H1 (cell line): ENCODE measurements around the gene DSG2. TPM values are rescaled to one million over a fixed set of nuclear protein-coding genes. Genes with fewer than 3 reads are reported as not detected.

Experiments
- CTCF ChIA-PET: fragments of 300-600 bp; sonication (Branson Sonifier 250); formaldehyde crosslinking; loops from one replicate; lab custom pipeline; 2021; ENCODE audit not compliant: partially characterized antibody; lab: Charles Lee
- POLR2A ChIA-PET: fragments of 300-600 bp; sonication (Branson Sonifier 250); formaldehyde crosslinking; loops from one replicate; lab custom pipeline; 2021; ENCODE audit warnings: inconsistent platforms; ENCODE audit not compliant: partially characterized antibody; lab: Charles Lee
- DNase-seq, 2 experiments: peaks; one replicate each; pipeline versions ENCODE4 v3.0.0 to v3.0.0-alpha.2; 2010 to 2022; ENCODE audit warnings: low spot score in 2 of 2, low read depth in 1 of 2, mixed read lengths in 1 of 2
- FAIRE-seq: peaks from 2 replicates; lab custom pipeline; 2011; peaks lifted over from hg19 to GRCh38; lab: Jason Lieb, UNC
- H2AFZ ChIP-seq: 2 replicates; pipeline ENCODE4 v1.8.1; 2012; ENCODE audit warnings: low read length, inconsistent platforms
- H2AK5ac ChIP-seq: 2 replicates; pipeline ENCODE4 v1.6.1; 2013; ENCODE audit warnings: low read depth, low read length
- H2BK120ac ChIP-seq: replicated peaks from 2 replicates; pipeline ENCODE3; 2013; ENCODE audit warnings: low read depth, low read length, inconsistent platforms
- H2BK12ac ChIP-seq: 2 replicates; pipeline ENCODE4 v1.6.1; 2013; ENCODE audit warnings: low read depth, low read length
- H2BK15ac ChIP-seq: 2 replicates; pipeline ENCODE4 v1.6.1; 2013; ENCODE audit warnings: low read length
- H2BK20ac ChIP-seq: 2 replicates; pipeline ENCODE4 v1.6.1; 2013; ENCODE audit warnings: low read length
- H2BK5ac ChIP-seq: 2 replicates; pipeline ENCODE4 v1.6.1; 2013; ENCODE audit warnings: low read depth, low read length
- H3K14ac ChIP-seq: 2 replicates; pipeline ENCODE4 v1.6.1; 2013; ENCODE audit warnings: inconsistent platforms; ENCODE audit not compliant: insufficient read length
- H3K18ac ChIP-seq: 2 replicates; pipeline ENCODE4 v1.6.1; 2013; ENCODE audit warnings: low read length; ENCODE audit errors: extremely low read depth
- H3K23ac ChIP-seq: 2 replicates; pipeline ENCODE4 v1.6.1; 2013; ENCODE audit warnings: inconsistent platforms; ENCODE audit not compliant: insufficient read length
- H3K23me2 ChIP-seq: 2 replicates; pipeline ENCODE4 v1.6.1; 2013; ENCODE audit warnings: low read depth, low read length
- H3K27ac ChIP-seq: 2 replicates; pipeline ENCODE4 v1.6.1; 2011; ENCODE audit warnings: low read depth, low read length, inconsistent platforms
- H3K27me3 ChIP-seq, 4 experiments: replicated peaks in 1 of 4; 1 replicate in 1 of 4; 2 replicates in 3 of 4; pipeline versions ENCODE4 v1.6.1 to v1.8.1; 2011 to 2013; ENCODE audit warnings: low read length in 3 of 4, mild to moderate bottlenecking in 3 of 4, inconsistent platforms in 2 of 4, mixed read lengths in 2 of 4, moderate library complexity in 1 of 4; ENCODE audit not compliant: control insufficient read depth in 3 of 4, insufficient read depth in 3 of 4; ENCODE audit errors: extremely low read depth in 1 of 4
- H3K36me3 ChIP-seq, 4 experiments: 2 replicates each; pipeline versions ENCODE4 v1.6.1 to v1.8.1; 2011 to 2013; ENCODE audit warnings: mild to moderate bottlenecking in 4 of 4, low read length in 3 of 4, moderate library complexity in 2 of 4, control low read depth in 1 of 4, inconsistent platforms in 1 of 4; ENCODE audit not compliant: insufficient read depth in 4 of 4, control insufficient read depth in 2 of 4
- H3K4ac ChIP-seq: replicated peaks from 2 replicates; pipeline ENCODE3; 2013; ENCODE audit warnings: low read length, low read depth, mixed read lengths, inconsistent platforms; ENCODE audit not compliant: insufficient read length
- H3K4me1 ChIP-seq, 4 experiments: replicated peaks in 1 of 4; 1 replicate in 1 of 4; 2 replicates in 3 of 4; pipeline versions ENCODE4 v1.6.1 to v1.8.1; 2011 to 2013; ENCODE audit warnings: low read length in 3 of 4, inconsistent platforms in 2 of 4, mixed read lengths in 1 of 4; ENCODE audit not compliant: insufficient read depth in 4 of 4, control insufficient read depth in 3 of 4
- H3K4me2 ChIP-seq, 2 experiments: 2 replicates each; pipeline versions ENCODE4 v1.6.1 to v1.8.1; 2011 to 2013; ENCODE audit warnings: low read depth in 2 of 2, low read length in 2 of 2, control low read depth in 1 of 2, inconsistent platforms in 1 of 2, mild to moderate bottlenecking in 1 of 2; ENCODE audit not compliant: insufficient read depth in 1 of 2
- H3K4me3 ChIP-seq, 4 experiments: fragments of 200-600, 300-600 bp in 1 of 4; sonication (generic), shearing (Covaris generic), sonication (Bioruptor Twin) in 1 of 4; 2 replicates each; pipeline versions ENCODE4 v1.5.1 to v1.8.1; 2011 to 2016; ENCODE audit warnings: low read length in 4 of 4, low read depth in 3 of 4, control low read depth in 2 of 4, inconsistent platforms in 2 of 4, mild to moderate bottlenecking in 2 of 4, mixed read lengths in 1 of 4, moderate library complexity in 1 of 4; ENCODE audit not compliant: insufficient read depth in 2 of 4; ENCODE audit errors: extremely low read depth in 1 of 4
- H3K56ac ChIP-seq: replicated peaks from 2 replicates; pipeline ENCODE3; 2013; ENCODE audit warnings: low read depth, mild to moderate bottlenecking, mixed read lengths, low read length, inconsistent platforms; ENCODE audit not compliant: insufficient read length
- H3K79me1 ChIP-seq: 2 replicates; pipeline ENCODE4 v1.6.1; 2013; ENCODE audit warnings: low read depth, low read length, control low read depth
- H3K79me2 ChIP-seq, 2 experiments: 2 replicates each; pipeline versions ENCODE4 v1.6.1 to v1.8.1; 2012 to 2013; ENCODE audit warnings: low read length in 2 of 2, mild to moderate bottlenecking in 2 of 2, inconsistent platforms in 1 of 2; ENCODE audit not compliant: insufficient read depth in 2 of 2, control insufficient read depth in 1 of 2
- H3K9ac ChIP-seq, 4 experiments: replicated peaks in 1 of 4; 1 replicate in 1 of 4; 2 replicates in 3 of 4; pipeline versions ENCODE4 v1.6.1 to v1.8.1; 2011 to 2013; ENCODE audit warnings: low read depth in 3 of 4, low read length in 3 of 4, control low read depth in 2 of 4, mild to moderate bottlenecking in 2 of 4, moderate library complexity in 2 of 4, inconsistent platforms in 1 of 4; ENCODE audit errors: extremely low read depth in 1 of 4
- H3K9me3 ChIP-seq, 2 experiments: 2 replicates each; pipeline versions ENCODE4 v1.6.1 to v1.8.1; 2012 to 2013; ENCODE audit warnings: mild to moderate bottlenecking in 2 of 2, moderate library complexity in 2 of 2, control low read depth in 1 of 2, inconsistent platforms in 1 of 2, low read depth in 1 of 2, low read length in 1 of 2, mixed read lengths in 1 of 2; ENCODE audit not compliant: insufficient read depth in 2 of 2
- H4K20me1 ChIP-seq, 2 experiments: replicated peaks in 1 of 2; 2 replicates each; pipeline versions ENCODE3 to v1.8.1; 2011 to 2013; ENCODE audit warnings: inconsistent platforms in 2 of 2, low read length in 2 of 2, mild to moderate bottlenecking in 1 of 2; ENCODE audit not compliant: insufficient read depth in 2 of 2, control insufficient read depth in 1 of 2
- H4K5ac ChIP-seq: 2 replicates; pipeline ENCODE4 v1.6.1; 2013; ENCODE audit warnings: low read length, low read depth, mixed read lengths, inconsistent platforms; ENCODE audit not compliant: insufficient read length
- H4K8ac ChIP-seq: 2 replicates; pipeline ENCODE4 v1.8.0; 2013; ENCODE audit warnings: mild to moderate bottlenecking, moderate library complexity, low read length, inconsistent platforms; ENCODE audit not compliant: insufficient read depth; ENCODE audit errors: extremely low read depth
- H4K91ac ChIP-seq: replicated peaks from 2 replicates; pipeline ENCODE3; 2013; ENCODE audit warnings: low read length, mixed read lengths, inconsistent platforms; ENCODE audit not compliant: insufficient read length
- CTCF ChIP-seq, 3 experiments: IDR thresholded peaks; 1 replicate in 2 of 3; 2 replicates in 1 of 3; pipeline versions ENCODE4 v1.5.1 to v1.6.1; 2011; ENCODE audit warnings: low read length in 3 of 3, mild to moderate bottlenecking in 3 of 3, inconsistent platforms in 2 of 3, low read depth in 1 of 3, moderate library complexity in 1 of 3; ENCODE audit not compliant: insufficient read depth in 1 of 3; ENCODE audit errors: control extremely low read depth in 1 of 3
- RAD21 ChIP-seq, 2 experiments: IDR thresholded peaks in 1 of 2; conservative IDR thresholded peaks in 1 of 2; 2 replicates each; pipeline ENCODE4 v1.6.1; 2011; ENCODE audit warnings: low read depth in 2 of 2, low read length in 2 of 2, improper control_type of control experiment in 1 of 2, inconsistent platforms in 1 of 2, mild to moderate bottlenecking in 1 of 2, moderate library complexity in 1 of 2
- SRF ChIP-seq: IDR thresholded peaks from 2 replicates; pipeline ENCODE4 v1.6.1; 2011; ENCODE audit warnings: mild to moderate bottlenecking, low read depth, low read length, moderate library complexity
- WGBS, 2 experiments: shearing (Covaris generic) in 1 of 2; methylation state at CpG; one replicate each; pipeline versions ENCODE4 v1.1.6 to v1.1.7; 2013 to 2015; ENCODE audit warnings: low lambda C conversion rate in 2 of 2, mixed read lengths in 2 of 2, inconsistent platforms in 1 of 2, low coverage in 1 of 2, missing lambda C conversion rate in 1 of 2; ENCODE audit not compliant: insufficient replicate concordance in 2 of 2, insufficient coverage in 1 of 2, insufficient read length in 1 of 2; ENCODE audit errors: extremely low coverage in 1 of 2, missing lambda C conversion rate in 1 of 2; 5-methylcytosine and 5-hydroxymethylcytosine counted together
- polyA plus RNA-seq, 7 experiments: library from polyadenylated mRNA; depleted of rRNA in 3 of 7; stranded (reverse) in 5 of 7; unstranded in 2 of 7; fragments of >200 nt in 5 of 7; fragments of 200-250 nt in 2 of 7; gene quantifications; 1 replicate in 5 of 7; 2 replicates in 1 of 7; 4 replicates in 1 of 7; pipeline versions ENCODE4 v1.2.1 to v1.2.3, GENCODE V29; 2011 to 2013; ENCODE audit warnings: missing spikeins in 2 of 7, mixed read lengths in 2 of 7
- total RNA-seq: library from RNA; stranded (reverse); fragmentation: NEBNext Ultra II Directional; extraction: Animal tissue kit (Norgen Biotek cat#: 25700); gene quantifications from 2 replicates; pipeline ENCODE4 v1.2.1, GENCODE V29; 2021

The DSG2 gene
- total and polyA plus RNA-seq, 2 of the 8 experiments (the other 6 are each of a cell fraction or from before 2014, with no cell fraction given), result 60.1 to 144 TPM

- TF ChIP-seq SRF, result no peak
- peak in 2 of 3 experiments; percentile 68; a peak in 3 of 4 replicates for TF ChIP-seq CTCF (IDR thresholded peaks at IDR 0.05; ENCODE audit: control extremely low read depth in 1 of 3, insufficient read depth in 1 of 3, low read depth in 1 of 3, low read length in 3 of 3)
- peak; percentile 92 to 94 for TF ChIP-seq RAD21 (IDR thresholded peaks at IDR 0.05 in 1 of 2, conservative IDR thresholded peaks at IDR 0.05 in 1 of 2; ENCODE audit: low read depth in 2 of 2, low read length in 2 of 2)
- Histone ChIP-seq H3K4me1 (peaks cover 1 to 9% (median 2%) of the 10 kb centered on the region in 4 experiments; a peak in 3 of 7 replicates), H2BK12ac (no peak overlapping the region)
Observed at GRCh38 chr18:31555971-31556747, 58.2 kb downstream of the DSG2 start.

More at GRCh38 chr18:31555971-31556747, 58.2 kb downstream of the DSG2 start:
- Histone ChIP-seq H3K23me2 (no peaks in the 10 kb centered on the region), H3K4me3 (no peak overlapping the region), H3K9me3 (no peaks in the 10 kb centered on the region), H2BK15ac (no peak overlapping the region), H3K9ac (no peak overlapping the region), H3K14ac (no peak overlapping the region), H3K18ac (no peak overlapping the region), H4K20me1 (no peaks in the 10 kb centered on the region), H3K27me3 (no peaks in the 10 kb centered on the region), H3K27ac (no peak overlapping the region), H2AFZ (peak overlapping the region; percentile 86), H4K5ac (no peak overlapping the region), H3K79me1 (no peaks in the 10 kb centered on the region), H3K4me2 (no peak overlapping the region), H4K8ac (no peak overlapping the region), H3K56ac (no peak overlapping the region), H2BK120ac (no peak overlapping the region), H3K23ac (no peak overlapping the region), H3K36me3 (no peaks in the 10 kb centered on the region), H2BK20ac (no peak overlapping the region), H3K79me2 (no peaks in the 10 kb centered on the region), H2AK5ac (no peak overlapping the region), H4K91ac (no peak overlapping the region), H2BK5ac (no peak overlapping the region), H3K4ac (no peak overlapping the region)
- FAIRE-seq (peak; percentile 85), DNase-seq (no peak)
- ChIA-PET POLR2A (interaction anchor here (1.3 kb wide), 1 partner anchor 59 kb away, joined by 3 read pairs; no protein-coding TSS in a partner anchor), CTCF (interaction anchor here (0.5 to 4.1 kb wide), 33 partner anchors 10 to 602 kb away, joined by 3 to 22 read pairs (median 4); partner anchors contain the start of gene TRAPPC8)
- 50% methylated on average over 7 of the region's 7 CpGs; no CpG with 5 or more reads in 1 of the 2 experiments for WGBS, 2 experiments
